Immature natural killer cell (primary cell): ENCODE results near the gene SHBG. TPM values are rescaled to one million over a fixed set of nuclear protein-coding genes. Genes with fewer than 3 reads are reported as not detected.

Experiments used
- DNase-seq, 3 donors: peaks; one replicate each; pipeline ENCODE4 v3.0.0; 2022; ENCODE audit warnings: mixed read lengths in 1 of 3
- H3K27ac Mint-ChIP-seq, 6 donors: one replicate each; pipeline ENCODE4 v1.8.0; 2020; ENCODE audit warnings: mixed read lengths in 6 of 6, mild to moderate bottlenecking in 5 of 6, inconsistent platforms in 4 of 6, moderate library complexity in 3 of 6
- H3K27me3 Mint-ChIP-seq, 3 donors: one replicate each; pipeline ENCODE4 v1.8.0; 2020 to 2021; ENCODE audit warnings: low read depth in 3 of 3, mild to moderate bottlenecking in 3 of 3, mixed read lengths in 3 of 3, moderate library complexity in 3 of 3, inconsistent platforms in 1 of 3
- H3K36me3 Mint-ChIP-seq, 3 donors: one replicate each; pipeline ENCODE4 v1.8.0; 2020; ENCODE audit warnings: mixed read lengths in 3 of 3, inconsistent platforms in 2 of 3, mild to moderate bottlenecking in 2 of 3
- H3K4me1 Mint-ChIP-seq, 2 donors: one replicate each; pipeline ENCODE4 v1.8.0; 2020; ENCODE audit warnings: inconsistent platforms in 2 of 2, mild to moderate bottlenecking in 2 of 2, mixed read lengths in 2 of 2, moderate library complexity in 1 of 2
- H3K4me3 Mint-ChIP-seq, 5 donors: one replicate each; pipeline ENCODE4 v1.8.0; 2020; ENCODE audit warnings: mild to moderate bottlenecking in 5 of 5, mixed read lengths in 5 of 5, inconsistent platforms in 3 of 5, moderate library complexity in 3 of 5
- H3K9me3 Mint-ChIP-seq, 6 donors: one replicate each; pipeline ENCODE4 v1.8.0; 2020; ENCODE audit warnings: mild to moderate bottlenecking in 6 of 6, mixed read lengths in 6 of 6, inconsistent platforms in 4 of 6, moderate library complexity in 3 of 6
- polyA plus RNA-seq, 3 donors: library from polyadenylated mRNA; unstranded; fragments of 300-500 nt; fragmentation: Illumina TruSeq; gene quantifications; one replicate each; pipeline ENCODE4 v1.2.3, GENCODE V29; 2021

Gene SHBG
- polyA plus RNA-seq, 3 donors from 2014 or later = not detected

GRCh38 chr17:7644775-7645174 lies 14.8 kb downstream of the SHBG start:
- Mint-ChIP-seq H3K9me3 (no peaks in the 10 kb centered on the region), H3K4me3 (no peak overlapping the region), H3K27ac (no peak overlapping the region), H3K27me3 (peaks cover 0 to 15% (median 5%) of the 10 kb centered on the region in 3 donors), H3K36me3 (no peaks in the 10 kb centered on the region), H3K4me1 (peaks cover under 1 to 3% of the 10 kb centered on the region in 2 donors)
- no peak for DNase-seq

GRCh38 chr17:7646457-7646856 lies 16.5 kb downstream of the SHBG start:
- DNase-seq = no peak
- H3K36me3 Mint-ChIP-seq = no peaks in the 10 kb centered on the region
- peaks cover 17% of the 10 kb centered on the region in 2 donors for H3K4me1 Mint-ChIP-seq
- H3K27ac Mint-ChIP-seq = no peak overlapping the region
- H3K4me3 Mint-ChIP-seq = no peak overlapping the region
- no peaks in the 10 kb centered on the region for H3K9me3 Mint-ChIP-seq
- H3K27me3 Mint-ChIP-seq = peaks cover 7 to 23% (median 12%) of the 10 kb centered on the region in 3 donors

GRCh38 chr17:7647018-7647417 lies 17.1 kb downstream of the SHBG start:
- no peaks in the 10 kb centered on the region for H3K36me3 Mint-ChIP-seq
- H3K9me3 Mint-ChIP-seq = no peaks in the 10 kb centered on the region
- no peak overlapping the region for H3K4me3 Mint-ChIP-seq
- H3K4me1 Mint-ChIP-seq = peaks cover 17% of the 10 kb centered on the region in 2 donors
- H3K27ac Mint-ChIP-seq = no peak overlapping the region
- no peak for DNase-seq
- peaks cover 8 to 23% (median 12%) of the 10 kb centered on the region in 3 donors for H3K27me3 Mint-ChIP-seq

GRCh38 chr17:7650509-7651096 lies 20.7 kb downstream of the SHBG start, which contains the start of gene ATP1B2:
ATP1B2 (plus strand) TSS chr17:7650926; CDS start chr17:7651519, 593 bp downstream.
- H3K27ac Mint-ChIP-seq = peak within 1 kb of the TSS in 3 of 6 donors; percentile 31 to 74 (median 57)
- H3K9me3 Mint-ChIP-seq = no peaks in the 10 kb centered on the region
- peaks cover 9 to 19% (median 14%) of the 10 kb centered on the region in 3 donors for H3K27me3 Mint-ChIP-seq
- H3K36me3 Mint-ChIP-seq = no peaks in the 10 kb centered on the region
- H3K4me3 Mint-ChIP-seq = peak within 1 kb of the TSS; percentile 84 to 89 (median 87)
- peaks cover 17 to 21% of the 10 kb centered on the region in 2 donors for H3K4me1 Mint-ChIP-seq
- DNase-seq = peak; percentile 52 to 66 (median 53)

- no peaks in the 10 kb centered on the region for H3K9me3 Mint-ChIP-seq
- H3K27me3 Mint-ChIP-seq = peaks cover 9 to 20% (median 14%) of the 10 kb centered on the region in 3 donors
- H3K4me3 Mint-ChIP-seq = peak overlapping the region; percentile 76 to 88 (median 84)
- H3K4me1 Mint-ChIP-seq = peaks cover 17 to 21% of the 10 kb centered on the region in 2 donors
- no peak for DNase-seq
- H3K36me3 Mint-ChIP-seq = no peaks in the 10 kb centered on the region
- H3K27ac Mint-ChIP-seq = peak overlapping the region in 2 of 6 donors; percentile 31 to 57
Observed at GRCh38 chr17:7651097-7651664, 21.2 kb downstream of the SHBG start.

GRCh38 chr17:7651665-7652387 lies 21.9 kb downstream of the SHBG start:
- DNase-seq = no peak
- Mint-ChIP-seq H3K4me1 (peaks cover 17 to 21% of the 10 kb centered on the region in 2 donors), H3K27me3 (peaks cover 9 to 19% (median 12%) of the 10 kb centered on the region in 3 donors), H3K4me3 (peak overlapping the region; percentile 57 to 87 (median 67)), H3K36me3 (no peaks in the 10 kb centered on the region), H3K9me3 (no peaks in the 10 kb centered on the region), H3K27ac (no peak overlapping the region)

GRCh38 chr17:7652388-7653356 lies 22.7 kb downstream of the SHBG start:
- Mint-ChIP-seq H3K27me3 (peaks cover 9 to 21% (median 12%) of the 10 kb centered on the region in 3 donors), H3K4me3 (peak overlapping the region in 4 of 5 donors; percentile 48 to 68 (median 62)), H3K36me3 (peaks cover 0 to 4% (median 0%) of the 10 kb centered on the region in 3 donors), H3K27ac (no peak overlapping the region), H3K9me3 (no peaks in the 10 kb centered on the region), H3K4me1 (peaks cover 17 to 21% of the 10 kb centered on the region in 2 donors)
- DNase-seq = no peak

GRCh38 chr17:7654832-7655540 lies 25.1 kb downstream of the SHBG start:
- H3K9me3 Mint-ChIP-seq = no peaks in the 10 kb centered on the region

GRCh38 chr17:7655541-7655840 lies 25.6 kb downstream of the SHBG start:
- Mint-ChIP-seq H3K27me3 (peaks cover 6 to 8% (median 6%) of the 10 kb centered on the region in 3 donors), H3K27ac (no peak overlapping the region), H3K4me1 (peaks cover 9 to 13% of the 10 kb centered on the region in 2 donors), H3K4me3 (no peak overlapping the region), H3K9me3 (no peaks in the 10 kb centered on the region), H3K36me3 (peaks cover 0 to 4% (median 0%) of the 10 kb centered on the region in 3 donors)
- DNase-seq = no peak

More at GRCh38 chr17:7654832-7655540, 25.1 kb downstream of the SHBG start:
- Mint-ChIP-seq H3K27me3 (peaks cover 9 to 11% (median 10%) of the 10 kb centered on the region in 3 donors), H3K4me1 (peaks cover 14 to 18% of the 10 kb centered on the region in 2 donors), H3K4me3 (no peak overlapping the region), H3K36me3 (peaks cover 0 to 4% (median 0%) of the 10 kb centered on the region in 3 donors), H3K27ac (no peak overlapping the region)
- DNase-seq = no peak

GRCh38 chr17:7656958-7657609 lies 27.1 kb downstream of the SHBG start:
- peaks cover 0 to 4% (median 0%) of the 10 kb centered on the region in 3 donors for H3K36me3 Mint-ChIP-seq
- peaks cover under 1 to 5% (median 4%) of the 10 kb centered on the region in 3 donors for H3K27me3 Mint-ChIP-seq
- H3K9me3 Mint-ChIP-seq = no peaks in the 10 kb centered on the region
- H3K27ac Mint-ChIP-seq = no peak overlapping the region
- H3K4me3 Mint-ChIP-seq = no peak overlapping the region
- H3K4me1 Mint-ChIP-seq = peaks cover 0 to 3% of the 10 kb centered on the region in 2 donors
- no peak for DNase-seq

- no peak for DNase-seq
- no peaks in the 10 kb centered on the region for H3K9me3 Mint-ChIP-seq
- H3K36me3 Mint-ChIP-seq = peaks cover 5 to 20% (median 15%) of the 10 kb centered on the region in 3 donors
- peak overlapping the region in 1 of 6 donors; percentile 29 for H3K27ac Mint-ChIP-seq
- no peaks in the 10 kb centered on the region for H3K4me1 Mint-ChIP-seq
- H3K4me3 Mint-ChIP-seq = no peak overlapping the region
- H3K27me3 Mint-ChIP-seq = peaks cover 0 to 2% (median 0%) of the 10 kb centered on the region in 3 donors
Observed at GRCh38 chr17:7667656-7668406, 37.9 kb downstream of the SHBG start.

GRCh38 chr17:7668482-7668881 lies 38.5 kb downstream of the SHBG start:
- Mint-ChIP-seq H3K4me1 (no peaks in the 10 kb centered on the region), H3K9me3 (peaks cover 0 to 3% (median 0%) of the 10 kb centered on the region in 6 donors), H3K27ac (no peak overlapping the region), H3K27me3 (peaks cover 0 to 2% (median 0%) of the 10 kb centered on the region in 3 donors), H3K36me3 (peaks cover 10 to 25% (median 21%) of the 10 kb centered on the region in 3 donors), H3K4me3 (no peak overlapping the region)
- no peak for DNase-seq
